ENCODE measurements around the gene FGF9. TPM values are rescaled to one million over a fixed set of nuclear protein-coding genes. Genes with fewer than 3 reads are reported as not detected.

FGF9 gene
- total and polyA plus RNA-seq, 10 of the 15 experiments (the other 5 are each of a cell fraction or from before 2014, with no cell fraction given), result 0.05 to 1.5 (median 0.83) TPM

GRCh38 chr13:21636656-21637055, 34.2 kb upstream of the FGF9 start:
- no peak for TF ChIP-seq ATF2 (IDR thresholded peaks at IDR 0.05; ENCODE audit: low read length)
- TF ChIP-seq SMAD5 (IDR thresholded peaks at IDR 0.05; ENCODE audit: low read depth), result no peak
- TF ChIP-seq CBFB (IDR thresholded peaks at IDR 0.05; ENCODE audit: low read depth), result no peak
- TF ChIP-seq ZSCAN29 (IDR thresholded peaks at IDR 0.05), result no peak
- no peak for TF ChIP-seq SREBF1 (IDR thresholded peaks at IDR 0.05; ENCODE audit: low read length)
- TF ChIP-seq MYC (IDR thresholded peaks at IDR 0.05; ENCODE audit: insufficient read depth, insufficient read length, insufficient replicate concordance, low read length, severe bottlenecking), result no peak
- TF ChIP-seq IKZF1 (conservative IDR thresholded peaks at IDR 0.05), result no peak
- TF ChIP-seq SPI1 (IDR thresholded peaks at IDR 0.05; ENCODE audit: borderline replicate concordance, insufficient read depth, low read depth, low read length), result no peak
- TF ChIP-seq IRF4 (IDR thresholded peaks at IDR 0.05; ENCODE audit: low read depth, low read length), result no peak
- TF ChIP-seq POLR2AphosphoS5 (IDR thresholded peaks at IDR 0.05; ENCODE audit: low read length), result no peak
- TF ChIP-seq HDGF (IDR thresholded peaks at IDR 0.05), result no peak
- no peak for TF ChIP-seq HDAC6 (IDR thresholded peaks at IDR 0.05; ENCODE audit: unreplicated experiment)
- no peak for TF ChIP-seq ATF7 (IDR thresholded peaks at IDR 0.05; ENCODE audit: low read depth)
- TF ChIP-seq TARDBP (IDR thresholded peaks at IDR 0.05; ENCODE audit: borderline replicate concordance), result no peak
- H4K20me1 ChIP-seq (ENCODE audit: control insufficient read depth, insufficient read depth), result no peaks in the 10 kb centered on the region
- SMC1A ChIA-PET (ENCODE audit: uncharacterized antibody, unreplicated experiment), result interaction anchor here (0.6 to 2.4 kb wide), 4 partner anchors 31 to 642 kb away, joined by 3 to 36 read pairs (median 9); no protein-coding TSS in a partner anchor
- no peak overlapping the region for H2AFZ ChIP-seq (ENCODE audit: control insufficient read depth, low read depth, low read length)
- RAD21 ChIA-PET (ENCODE audit: unreplicated experiment), result interaction anchor here (0.9 to 4.2 kb wide), 4 partner anchors 11 to 1159 kb away, joined by 3 to 35 read pairs (median 5); no protein-coding TSS in a partner anchor
- H3K36me3 ChIP-seq (ENCODE audit: control insufficient read depth in 2 of 2, insufficient read depth in 2 of 2, low read length in 1 of 2), result no peaks in the 10 kb centered on the region
- POLR2A ChIA-PET, result no interaction called here
- intact Hi-C loops (cut with micrococcal nuclease; ENCODE audit: unreplicated experiment), result loop anchor here (5.0 to 10.0 kb wide), 3 partner anchors 118 to 1161 kb away; no protein-coding TSS in a partner anchor
- no peaks in the 10 kb centered on the region for H3K79me2 ChIP-seq (ENCODE audit: control insufficient read depth, insufficient read depth, low read length)
- in situ Hi-C loops (cut with MboI), result loop anchor here (25.0 kb wide), 1 partner anchor 1151 kb away; no protein-coding TSS in a partner anchor
- H3K9me3 ChIP-seq (replicated peaks; ENCODE audit: control insufficient read depth, insufficient read depth, low read length), result no peaks in the 10 kb centered on the region
- H3K27ac ChIP-seq (ENCODE audit: control insufficient read depth, insufficient read depth), result no peak overlapping the region
- DNase-seq (ENCODE audit: low read depth, low spot score) (no peak), ATAC-seq (no peak), FAIRE-seq (no peak)
- WGBS (ENCODE audit: insufficient coverage, insufficient replicate concordance, low lambda C conversion rate, missing lambda C conversion rate), result 77% methylated on average over 3 of the region's 3 CpGs
- CTCF ChIA-PET, result interaction anchor here (0.5 to 4.7 kb wide), 16 partner anchors 10 to 1159 kb away, joined by 3 to 35 read pairs (median 4); no protein-coding TSS in a partner anchor
- no peak overlapping the region for H3K4me2 ChIP-seq (ENCODE audit: control insufficient read depth, insufficient read depth)
- BruUV-seq (replicated peaks), result no TSS peak
- no peaks in the 10 kb centered on the region for H3K27me3 ChIP-seq (replicated peaks in 1 of 2; ENCODE audit: control insufficient read depth in 2 of 2, insufficient read depth in 2 of 2, low read length in 1 of 2)
- no peaks in the 10 kb centered on the region for H3K4me1 ChIP-seq (ENCODE audit: control insufficient read depth, insufficient read depth, low read length)
- no peak overlapping the region for H3K4me3 ChIP-seq
- H3K9ac ChIP-seq (ENCODE audit: control insufficient read depth, insufficient read depth, low read length), result no peak overlapping the region

All from GM12878 (cell line).